ENCODE results near the gene FOSB. TPM values are rescaled to one million over a fixed set of nuclear protein-coding genes. Genes with fewer than 3 reads are reported as not detected.

Gene FOSB
- total RNA-seq, 1 experiment from 2014 or later, result 1.7 TPM

GRCh38 chr19:45502111-45502510 is 34.3 kb downstream of the FOSB start:
- H3K23me2 ChIP-seq (ENCODE audit: insufficient read length, low read depth, low read length, poor library complexity, severe bottlenecking), result peaks cover 17% of the 10 kb centered on the region
- no peak overlapping the region for H2BK5ac ChIP-seq (ENCODE audit: insufficient read length, low read length)
- no peak overlapping the region for H3K9ac ChIP-seq (ENCODE audit: extremely low read depth, insufficient read length, low read length)
- no peak for TF ChIP-seq CTCF (conservative IDR thresholded peaks at IDR 0.05)
- no peak overlapping the region for H3K56ac ChIP-seq (ENCODE audit: insufficient read length, low read depth, low read length)
- no peak overlapping the region for H3K27ac ChIP-seq (ENCODE audit: insufficient read length, low read depth, low read length)
- H4K5ac ChIP-seq (ENCODE audit: insufficient read length, low read depth, low read length), result no peak overlapping the region
- no peak overlapping the region for H3K14ac ChIP-seq (ENCODE audit: insufficient read depth, low read length)
- H3K4me1 ChIP-seq (ENCODE audit: insufficient read depth, low read length), result peaks cover 4% of the 10 kb centered on the region; the same call in 1 of the 2 replicates
- Mint-ChIP-seq H3K4me1 (peaks cover 32 to 51% of the 10 kb centered on the region in 2 experiments), H3K9me3 (no peaks in the 10 kb centered on the region; a peak in 3 of 5 replicates), H3K4me3 (no peak overlapping the region), H3K36me3 (ENCODE audit: insufficient read depth in 1 of 3, low read depth in 3 of 3) (peaks cover 0 to 4% (median 0%) of the 10 kb centered on the region in 3 experiments; a peak in 2 of 7 replicates), H3K27me3 (ENCODE audit: low read depth) (peaks cover 26% of the 10 kb centered on the region), H3K27ac (no peak overlapping the region; a peak in 1 of 7 replicates)
- H2BK12ac ChIP-seq (ENCODE audit: insufficient read length, low read depth, low read length), result no peak overlapping the region
- H4K91ac ChIP-seq (ENCODE audit: insufficient read length, low read depth, low read length), result no peak overlapping the region
- H2BK15ac ChIP-seq (ENCODE audit: low read depth, low read length), result no peak overlapping the region
- no peak overlapping the region for H3K4me2 ChIP-seq (ENCODE audit: insufficient read depth, insufficient read length, low read length)
- H3K4ac ChIP-seq (ENCODE audit: low read depth, low read length), result no peak overlapping the region
- no peak for DNase-seq
- no peak overlapping the region for H3T11ph ChIP-seq (ENCODE audit: low read length)
- H2AFZ ChIP-seq (ENCODE audit: low read length), result no peak overlapping the region
- H4K8ac ChIP-seq (replicated peaks; ENCODE audit: insufficient read length, low read depth, low read length), result no peak overlapping the region
- no CpG with 5 or more reads among the region's 5 CpGs for WGBS (ENCODE audit: extremely low coverage, insufficient read length, low lambda C conversion rate)
- H2BK120ac ChIP-seq (ENCODE audit: low read depth, low read length, poor library complexity, severe bottlenecking), result no peak overlapping the region
- H3K18ac ChIP-seq (ENCODE audit: insufficient read length, low read depth, low read length), result no peak overlapping the region
- H3K27me3 ChIP-seq (ENCODE audit: insufficient read depth, low read length), result no peaks in the 10 kb centered on the region; the same call in 1 of the 2 replicates
- no peak overlapping the region for H3K23ac ChIP-seq (ENCODE audit: insufficient read length, low read depth, low read length)
- no peaks in the 10 kb centered on the region for H3K79me2 ChIP-seq (ENCODE audit: insufficient read depth, low read length)
- no peak overlapping the region for H2AK5ac ChIP-seq (ENCODE audit: insufficient read length, low read length)
- H4K20me1 ChIP-seq (ENCODE audit: control insufficient read depth, insufficient read depth, insufficient read length), result no peaks in the 10 kb centered on the region
- H2BK20ac ChIP-seq (ENCODE audit: low read depth, low read length, poor library complexity, severe bottlenecking), result no peak overlapping the region
- no peaks in the 10 kb centered on the region for H3K9me3 ChIP-seq (ENCODE audit: control insufficient read depth, low read depth, low read length)
- no peaks in the 10 kb centered on the region for H3K79me1 ChIP-seq (ENCODE audit: insufficient read depth, low read depth, low read length, poor library complexity, severe bottlenecking)

Data from H9 (cell line).